PC-9 (cell line): ENCODE measurements around the gene GRXCR2. TPM values are rescaled to one million over a fixed set of nuclear protein-coding genes. Genes with fewer than 3 reads are reported as not detected.

ENCODE experiments used
- BruUV-seq: library from RNA; stranded (reverse); fragments of 400-500 nt; replicated peaks from 2 replicates; lab custom pipeline; 2021; lab: Mats Ljungman, UMichigan
- CTCF ChIA-PET: fragments of 300-600 bp; sonication (Branson Sonifier 250); formaldehyde crosslinking; loops from one replicate; lab custom pipeline; 2022; ENCODE audit warnings: antibody characterized with exemption; lab: Charles Lee
- POLR2A ChIA-PET: fragments of 300-600 bp; sonication (Branson Sonifier 250); formaldehyde crosslinking; loops from one replicate; lab custom pipeline; 2022; ENCODE audit warnings: antibody characterized with exemption; ENCODE audit not compliant: unreplicated experiment; lab: Charles Lee
- DNase-seq, 2 experiments: peaks; one replicate each; pipeline versions ENCODE4 v3.0.0 to v3.0.0-alpha.2; 2015 to 2022; ENCODE audit warnings: mixed read lengths in 1 of 2
- H2AFZ ChIP-seq: fragments of 200-600 bp; sonication (generic); 2 replicates; pipeline ENCODE4 v1.8.1; 2017; ENCODE audit warnings: antibody characterized with exemption
- H3F3A ChIP-seq: fragments of 200-600 bp; sonication (generic); 2 replicates; pipeline ENCODE4 v1.8.1; 2017; ENCODE audit warnings: antibody characterized with exemption, mild to moderate bottlenecking, low read depth; ENCODE audit not compliant: insufficient read depth
- H3K27ac ChIP-seq: fragments of 200-600 bp; sonication (generic); 2 replicates; pipeline ENCODE4 v1.6.1; 2016; ENCODE audit warnings: mixed run types
- H3K27me3 ChIP-seq: fragments of 200-600 bp; sonication (generic); 2 replicates; pipeline ENCODE4 v1.6.1; 2016; ENCODE audit warnings: low read depth, mixed run types; ENCODE audit not compliant: insufficient read depth
- H3K36me3 ChIP-seq: fragments of 200-600 bp; sonication (generic); 2 replicates; pipeline ENCODE4 v1.6.1; 2016; ENCODE audit warnings: low read depth, mixed run types
- H3K4me1 ChIP-seq: fragments of 200-600 bp; sonication (generic); replicated peaks from 2 replicates; pipeline ENCODE4 v1.6.1; 2016; ENCODE audit warnings: mixed run types; ENCODE audit not compliant: insufficient read depth
- H3K4me2 ChIP-seq: fragments of 200-600 bp; sonication (generic); 2 replicates; pipeline ENCODE4 v1.6.1; 2017; ENCODE audit warnings: mixed run types
- H3K4me3 ChIP-seq: fragments of 200-600 bp; sonication (generic); 2 replicates; pipeline ENCODE4 v1.6.1; 2016; ENCODE audit warnings: mixed run types
- H3K79me2 ChIP-seq: fragments of 200-600 bp; sonication (generic); 2 replicates; pipeline ENCODE4 v1.6.1; 2017; ENCODE audit warnings: low read depth, mixed run types
- H3K9me2 ChIP-seq: fragments of 200-600 bp; sonication (generic); 2 replicates; pipeline ENCODE4 v1.8.1; 2017; ENCODE audit warnings: mild to moderate bottlenecking; ENCODE audit not compliant: insufficient read depth
- H3K9me3 ChIP-seq: fragments of 200-600 bp; sonication (generic); 2 replicates; pipeline ENCODE4 v1.8.1; 2016; ENCODE audit warnings: low read depth; ENCODE audit not compliant: insufficient read depth
- H4K20me1 ChIP-seq: fragments of 200-600 bp; sonication (generic); 2 replicates; pipeline ENCODE4 v1.8.1; 2017; ENCODE audit not compliant: insufficient read depth
- CTCF ChIP-seq: fragments of 200-600 bp; sonication (generic); conservative IDR thresholded peaks from 2 replicates; pipeline ENCODE4 v1.6.1; 2017; ENCODE audit warnings: mixed run types, antibody characterized with exemption, mild to moderate bottlenecking, moderate library complexity
- EZH2 ChIP-seq: fragments of 200-600 bp; sonication (generic); IDR thresholded peaks from 2 replicates; pipeline ENCODE4 v1.8.0; 2017; ENCODE audit warnings: antibody characterized with exemption, low read depth
- intact Hi-C: fragments of 100-400 bp; cut with micrococcal nuclease; formaldehyde crosslinking; loops from one replicate; pipeline ENCODE4 v1.10.0; 2022; ENCODE audit not compliant: unreplicated experiment
- total RNA-seq: library from RNA; stranded (reverse); gene quantifications from 2 replicates; pipeline ENCODE4 v1.2.3, GENCODE V29; 2021

Gene GRXCR2
- total RNA-seq, 1 experiment from 2014 or later = not detected

- H3K9me2 ChIP-seq = no peaks in the 10 kb centered on the region
- BruUV-seq = no TSS peak
- CTCF ChIA-PET = no interaction called here
Observed at GRCh38 chr5:145912594-145912993, 39.8 kb upstream of the GRXCR2 start.

GRCh38 chr5:145912019-145912418, 39.2 kb upstream of the GRXCR2 start:
- Histone ChIP-seq H3K79me2 (no peaks in the 10 kb centered on the region), H2AFZ (no peak overlapping the region), H3K9me3 (no peaks in the 10 kb centered on the region), H3K4me2 (no peak overlapping the region), H3K27ac (no peak overlapping the region), H3K9me2 (no peaks in the 10 kb centered on the region), H3K27me3 (no peaks in the 10 kb centered on the region), H3K4me1 (no peaks in the 10 kb centered on the region), H3K36me3 (no peaks in the 10 kb centered on the region), H3F3A (no peaks in the 10 kb centered on the region), H3K4me3 (no peak overlapping the region), H4K20me1 (no peaks in the 10 kb centered on the region)
- no peak for DNase-seq
- POLR2A ChIA-PET = no interaction called here
- BruUV-seq = no TSS peak
- no peak for TF ChIP-seq CTCF
- no peak for TF ChIP-seq EZH2
- CTCF ChIA-PET = no interaction called here
- intact Hi-C loops = no loop called here

More at GRCh38 chr5:145912594-145912993, 39.8 kb upstream of the GRXCR2 start:
- no peaks in the 10 kb centered on the region for H4K20me1 ChIP-seq
- TF ChIP-seq CTCF = no peak
- no peak for TF ChIP-seq EZH2
- no peaks in the 10 kb centered on the region for H3K27me3 ChIP-seq
- H3K27ac ChIP-seq = no peak overlapping the region
- POLR2A ChIA-PET = no interaction called here
- H3K4me3 ChIP-seq = no peak overlapping the region
- H3K4me1 ChIP-seq = no peaks in the 10 kb centered on the region
- no peak for DNase-seq
- no peaks in the 10 kb centered on the region for H3K9me3 ChIP-seq
- intact Hi-C loops = no loop called here
- H3K79me2 ChIP-seq = no peaks in the 10 kb centered on the region
- H3K36me3 ChIP-seq = no peaks in the 10 kb centered on the region
- H3F3A ChIP-seq = no peaks in the 10 kb centered on the region
- no peak overlapping the region for H2AFZ ChIP-seq
- H3K4me2 ChIP-seq = no peak overlapping the region

- no peak for DNase-seq
- TF ChIP-seq CTCF (no peak), EZH2 (no peak)
- intact Hi-C loops = no loop called here
- Histone ChIP-seq H3F3A (no peaks in the 10 kb centered on the region), H3K4me1 (no peaks in the 10 kb centered on the region), H3K9me2 (no peaks in the 10 kb centered on the region), H4K20me1 (no peaks in the 10 kb centered on the region), H3K36me3 (no peaks in the 10 kb centered on the region), H3K4me3 (no peak overlapping the region), H3K9me3 (no peaks in the 10 kb centered on the region), H3K27me3 (no peaks in the 10 kb centered on the region), H2AFZ (no peak overlapping the region), H3K79me2 (no peaks in the 10 kb centered on the region), H3K4me2 (no peak overlapping the region), H3K27ac (no peak overlapping the region)
- ChIA-PET POLR2A (no interaction called here), CTCF (no interaction called here)
- BruUV-seq = no TSS peak
Observed at GRCh38 chr5:145911164-145911563, 38.4 kb upstream of the GRXCR2 start.
